HG03432 (cell line): ENCODE results near the gene ARHGDIA.

Source experiments
- ATAC-seq: cut with Tn5 transposase; IDR thresholded peaks from one replicate; pipeline ENCODE4 v1.9.1; 2021; ENCODE audit warnings: mild to moderate bottlenecking, moderate library complexity; ENCODE audit not compliant: unreplicated experiment

Gene ARHGDIA

GRCh38 chr17:81865733-81866439 is 5.3 kb downstream of the ARHGDIA start:
- no peak for ATAC-seq

- ATAC-seq, result no peak
These were observed 5.8 kb downstream of the ARHGDIA start for GRCh38 chr17:81865358-81865732.

- no peak for ATAC-seq
These were observed 7.0 kb downstream of the ARHGDIA start for GRCh38 chr17:81863833-81864768.

- ATAC-seq, result no peak
These were observed 7.9 kb downstream of the ARHGDIA start for GRCh38 chr17:81863123-81863675.

- peak; percentile 70 for ATAC-seq
These were observed 10.2 kb downstream of the ARHGDIA start for GRCh38 chr17:81860756-81861568.

- peak; percentile 8 for ATAC-seq
These were observed 11.0 kb downstream of the ARHGDIA start, which contains the start of gene P4HB for GRCh38 chr17:81859906-81860755. P4HB (minus strand) TSS chr17:81860535; CDS start chr17:81860471, 64 bp downstream.

- no peak for ATAC-seq
These were observed 11.9 kb downstream of the ARHGDIA start for GRCh38 chr17:81858967-81859905.

GRCh38 chr17:81858170-81858966 is 12.8 kb downstream of the ARHGDIA start:
- ATAC-seq, result no peak

GRCh38 chr17:81854974-81855774 is 16.0 kb downstream of the ARHGDIA start:
- ATAC-seq, result no peak

- no peak for ATAC-seq
These were observed 18.9 kb downstream of the ARHGDIA start for GRCh38 chr17:81852237-81852636.

- no peak for ATAC-seq
These were observed 19.7 kb downstream of the ARHGDIA start for GRCh38 chr17:81851423-81851822.

GRCh38 chr17:81849457-81849856 is 21.7 kb downstream of the ARHGDIA start:
- ATAC-seq, result no peak

- ATAC-seq, result no peak
These were observed 24.1 kb downstream of the ARHGDIA start for GRCh38 chr17:81846743-81847689.

GRCh38 chr17:81845881-81846742 is 25.0 kb downstream of the ARHGDIA start:
- ATAC-seq, result no peak

- ATAC-seq, result no peak
These were observed 25.8 kb downstream of the ARHGDIA start for GRCh38 chr17:81845361-81845760.
